ENCODE measurements around the gene CCL4. TPM values are rescaled to one million over a fixed set of nuclear protein-coding genes. Genes with fewer than 3 reads are reported as not detected.

The CCL4 gene
- total RNA-seq, 4 donors from 2014 or later = 4.2 to 10.8 TPM; not detected in 2

GRCh38 chr17:36135465-36135864 is 31.8 kb downstream of the CCL4 start:
- Histone ChIP-seq H3K9me3 (no peaks in the 10 kb centered on the region), H3K27me3 (no peaks in the 10 kb centered on the region), H3K4me1 (peaks cover 0 to 59% (median 25%) of the 10 kb centered on the region in 4 donors), H3K36me3 (no peaks in the 10 kb centered on the region), H3K4me3 (no peak overlapping the region), H3K27ac (peak overlapping the region in 2 of 4 donors; percentile 50 to 60)
- no peak for DNase-seq
- in situ Hi-C loops (cut with MboI; ENCODE audit: low pct_ligation_motif_present in 1 of 4, low pct_unique_long_range_greater_than_20kb in 1 of 4, low sequenced_read_pairs in 3 of 4) = no loop called here
- intact Hi-C loops (cut with DNase I; ENCODE audit: low total_unique reads) = no loop called here
- WGBS, 2 donors (ENCODE audit: low coverage in 1 of 2) = 63 to 79% methylated on average over 4 of the region's 4 CpGs
- TF ChIP-seq CTCF (IDR thresholded peaks at IDR 0.05) (no peak), POLR2AphosphoS5 (IDR thresholded peaks at IDR 0.05) (no peak), POLR2A (IDR thresholded peaks at IDR 0.05) (no peak), EP300 (IDR thresholded peaks at IDR 0.05; ENCODE audit: low read depth) (no peak)

GRCh38 chr17:36136036-36136435 is 32.4 kb downstream of the CCL4 start:
- H3K4me1 ChIP-seq = peaks cover 0 to 54% (median 25%) of the 10 kb centered on the region in 4 donors
- no peaks in the 10 kb centered on the region for H3K36me3 ChIP-seq
- TF ChIP-seq EP300 (IDR thresholded peaks at IDR 0.05; ENCODE audit: low read depth) (no peak), POLR2A (IDR thresholded peaks at IDR 0.05) (no peak), POLR2AphosphoS5 (IDR thresholded peaks at IDR 0.05) (peak in 1 of 3 donors; percentile 6), CTCF (IDR thresholded peaks at IDR 0.05) (no peak)
- no peaks in the 10 kb centered on the region for H3K9me3 ChIP-seq
- intact Hi-C loops (cut with DNase I; ENCODE audit: low total_unique reads) = no loop called here
- 36 to 43% methylated on average over 1 of the region's 1 CpG for WGBS, 2 donors (ENCODE audit: low coverage in 1 of 2)
- no peaks in the 10 kb centered on the region for H3K27me3 ChIP-seq
- peak overlapping the region in 3 of 4 donors; percentile 19 to 60 (median 50) for H3K27ac ChIP-seq
- no peak overlapping the region for H3K4me3 ChIP-seq
- in situ Hi-C loops (cut with MboI; ENCODE audit: low pct_ligation_motif_present in 1 of 4, low pct_unique_long_range_greater_than_20kb in 1 of 4, low sequenced_read_pairs in 3 of 4) = no loop called here
- DNase-seq = no peak

GRCh38 chr17:36136439-36136838 is 32.8 kb downstream of the CCL4 start:
- intact Hi-C loops (cut with DNase I; ENCODE audit: low total_unique reads) = no loop called here
- Histone ChIP-seq H3K27me3 (no peaks in the 10 kb centered on the region), H3K36me3 (no peaks in the 10 kb centered on the region), H3K4me1 (peaks cover 0 to 55% (median 25%) of the 10 kb centered on the region in 4 donors), H3K9me3 (no peaks in the 10 kb centered on the region), H3K27ac (peak overlapping the region in 3 of 4 donors; percentile 19 to 60 (median 50)), H3K4me3 (no peak overlapping the region)
- DNase-seq = no peak
- TF ChIP-seq EP300 (IDR thresholded peaks at IDR 0.05; ENCODE audit: low read depth) (no peak), POLR2A (IDR thresholded peaks at IDR 0.05) (no peak), CTCF (IDR thresholded peaks at IDR 0.05) (no peak), POLR2AphosphoS5 (IDR thresholded peaks at IDR 0.05) (no peak)
- WGBS, 2 donors (ENCODE audit: low coverage in 1 of 2) = 47% methylated on average over 1 of the region's 1 CpG; no CpG with 5 or more reads in 1 of the 2 donors
- in situ Hi-C loops (cut with MboI; ENCODE audit: low pct_ligation_motif_present in 1 of 4, low pct_unique_long_range_greater_than_20kb in 1 of 4, low sequenced_read_pairs in 3 of 4) = no loop called here

- TF ChIP-seq CTCF (IDR thresholded peaks at IDR 0.05) (no peak), EP300 (IDR thresholded peaks at IDR 0.05; ENCODE audit: low read depth) (no peak), POLR2A (IDR thresholded peaks at IDR 0.05) (no peak), POLR2AphosphoS5 (IDR thresholded peaks at IDR 0.05) (no peak)
- in situ Hi-C loops (cut with MboI; ENCODE audit: low pct_ligation_motif_present in 1 of 4, low pct_unique_long_range_greater_than_20kb in 1 of 4, low sequenced_read_pairs in 3 of 4) = loop anchor here in 3 of 4 donors (5.0 to 10.0 kb wide), 2 partner anchors 167 to 170 kb away; no protein-coding TSS in a partner anchor
- intact Hi-C loops (cut with DNase I; ENCODE audit: low total_unique reads) = loop anchor here (10.0 kb wide), 1 partner anchor 157 kb away; the partner anchor contains the start of genes CCL14 and CCL16
- peaks cover 0 to 27% (median 10%) of the 10 kb centered on the region in 4 donors for H3K4me1 ChIP-seq
- peak overlapping the region in 3 of 4 donors; percentile 24 to 56 (median 48) for H3K27ac ChIP-seq
- DNase-seq = peak; percentile 34
- no peaks in the 10 kb centered on the region for H3K9me3 ChIP-seq
- no peaks in the 10 kb centered on the region for H3K36me3 ChIP-seq
- no peaks in the 10 kb centered on the region for H3K27me3 ChIP-seq
- no peak overlapping the region for H3K4me3 ChIP-seq
Measured at GRCh38 chr17:36142235-36142634, 38.6 kb downstream of the CCL4 start.
